Kidney (tissue), 14 donors: ENCODE results near the gene KLRF2. TPM values are rescaled to one million over a fixed set of nuclear protein-coding genes. Genes with fewer than 3 reads are reported as not detected.

Source experiments
- DNase-seq, 5 donors: peaks; one replicate each; pipeline ENCODE4 v3.0.0-alpha.2; 2013 to 2020
- FAIRE-seq: peaks from 2 replicates; lab custom pipeline; 2012; peaks lifted over from hg19 to GRCh38; lab: Jason Lieb, UNC
- H3K27ac ChIP-seq, 2 donors: one replicate each; pipeline ENCODE4 v1.7.0; 2013; ENCODE audit warnings: low read depth in 2 of 2, low read length in 2 of 2, inconsistent platforms in 1 of 2
- H3K27me3 ChIP-seq: one replicate; pipeline ENCODE4 v1.7.1; 2013; ENCODE audit warnings: low read length, inconsistent platforms; ENCODE audit not compliant: control insufficient read depth, insufficient read depth
- H3K36me3 ChIP-seq, 3 donors: one replicate each; pipeline versions ENCODE4 v1.7.0 to v1.7.1; 2013; ENCODE audit warnings: low read length in 3 of 3, control low read depth in 1 of 3, inconsistent platforms in 1 of 3; ENCODE audit not compliant: insufficient read depth in 3 of 3, control insufficient read depth in 2 of 3
- H3K4me1 ChIP-seq, 3 donors: one replicate each; pipeline versions ENCODE4 v1.7.0 to v1.7.1; 2013; ENCODE audit warnings: low read length in 3 of 3, inconsistent platforms in 1 of 3, low read depth in 1 of 3; ENCODE audit not compliant: control insufficient read depth in 2 of 3, insufficient read depth in 2 of 3
- H3K4me3 ChIP-seq, 3 donors: one replicate each; pipeline versions ENCODE4 v1.7.0 to v1.8.1; 2013; ENCODE audit warnings: low read length in 3 of 3, control low read depth in 1 of 3, inconsistent platforms in 1 of 3
- H3K9ac ChIP-seq, 3 donors: one replicate each; pipeline versions ENCODE4 v1.7.0 to v1.7.1; 2013; ENCODE audit warnings: low read length in 3 of 3, control low read depth in 1 of 3, inconsistent platforms in 1 of 3
- H3K9me3 ChIP-seq, 3 donors: one replicate each; pipeline versions ENCODE4 v1.7.0 to v1.7.1; 2013; ENCODE audit warnings: low read length in 3 of 3, control low read depth in 1 of 3, inconsistent platforms in 1 of 3; ENCODE audit not compliant: control insufficient read depth in 2 of 3, insufficient read depth in 1 of 3
- intact Hi-C: fragments of 100-400 bp; cut with DNase I; formaldehyde crosslinking; loops from one replicate; pipeline ENCODE4 v1.11.1; 2022
- polyA plus RNA-seq: library from polyadenylated mRNA; stranded (reverse); fragments of 350-450 nt; fragmentation: Illumina TruSeq; extraction: RNeasy Lipid Tissue Mini Kit (QIAGEN cat#74804); gene quantifications from one replicate; pipeline ENCODE4 v1.2.3, GENCODE V29; 2014; ENCODE audit warnings: low read depth, low replicate concordance; ENCODE audit not compliant: insufficient read depth
- total RNA-seq: library from RNA; stranded (reverse); fragmentation: NEBNext Ultra II Directional; extraction: Animal tissue kit (Norgen Biotek cat#: 25700); gene quantifications from one replicate; pipeline ENCODE4 v1.2.1, GENCODE V29; 2021
- TF ChIP-seq, protein P1 (sequence below): IDR thresholded peaks from 3 replicates; pipeline ENCODE4 v1.5.1; 2012; ENCODE audit warnings: mild to moderate bottlenecking, moderate library complexity, borderline replicate concordance; ENCODE audit not compliant: insufficient read depth; ENCODE audit errors: extremely low read depth
- donor health status: control.
- donor health status: control.
- donor health status: control.
- donor health status: control.
- donor health status: control.
- donor health status: DM: yes; HTN: yes; CAD: no.
- donor health status: Normal renal cell carcinoma (clear cell type).

KLRF2 gene
- total and polyA plus RNA-seq, 2 donors from 2014 or later: not detected

DNA sequence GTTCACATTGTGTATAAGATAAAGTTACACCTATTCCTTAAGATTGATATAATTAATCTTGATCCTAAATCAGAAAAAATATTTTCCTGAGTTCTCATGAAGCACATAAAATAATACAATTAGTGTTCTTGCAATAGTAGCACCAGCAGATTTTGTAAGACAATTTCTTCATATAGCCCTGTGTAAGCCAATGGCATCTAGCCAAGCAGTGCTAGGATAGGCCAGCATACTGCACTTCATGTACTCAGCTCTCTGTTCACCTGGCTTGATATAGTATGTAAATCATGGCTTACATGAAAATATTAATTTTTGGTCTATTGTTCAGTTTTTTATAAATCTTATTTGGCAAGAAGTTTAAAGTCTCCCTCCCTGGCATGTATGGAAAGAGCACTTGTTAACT, 1.9 kb downstream of the KLRF2 start:
- H3K27me3 ChIP-seq: no peaks in the 10 kb centered on the region
- no peaks in the 10 kb centered on the region for H3K4me1 ChIP-seq
- intact Hi-C loops: no loop called here
- FAIRE-seq (no peak), DNase-seq (no peak)
- no peak overlapping the region for H3K4me3 ChIP-seq
- H3K9me3 ChIP-seq: no peaks in the 10 kb centered on the region
- TF ChIP-seq, protein P1, sequence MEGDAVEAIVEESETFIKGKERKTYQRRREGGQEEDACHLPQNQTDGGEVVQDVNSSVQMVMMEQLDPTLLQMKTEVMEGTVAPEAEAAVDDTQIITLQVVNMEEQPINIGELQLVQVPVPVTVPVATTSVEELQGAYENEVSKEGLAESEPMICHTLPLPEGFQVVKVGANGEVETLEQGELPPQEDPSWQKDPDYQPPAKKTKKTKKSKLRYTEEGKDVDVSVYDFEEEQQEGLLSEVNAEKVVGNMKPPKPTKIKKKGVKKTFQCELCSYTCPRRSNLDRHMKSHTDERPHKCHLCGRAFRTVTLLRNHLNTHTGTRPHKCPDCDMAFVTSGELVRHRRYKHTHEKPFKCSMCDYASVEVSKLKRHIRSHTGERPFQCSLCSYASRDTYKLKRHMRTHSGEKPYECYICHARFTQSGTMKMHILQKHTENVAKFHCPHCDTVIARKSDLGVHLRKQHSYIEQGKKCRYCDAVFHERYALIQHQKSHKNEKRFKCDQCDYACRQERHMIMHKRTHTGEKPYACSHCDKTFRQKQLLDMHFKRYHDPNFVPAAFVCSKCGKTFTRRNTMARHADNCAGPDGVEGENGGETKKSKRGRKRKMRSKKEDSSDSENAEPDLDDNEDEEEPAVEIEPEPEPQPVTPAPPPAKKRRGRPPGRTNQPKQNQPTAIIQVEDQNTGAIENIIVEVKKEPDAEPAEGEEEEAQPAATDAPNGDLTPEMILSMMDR: no peak
- no peaks in the 10 kb centered on the region for H3K36me3 ChIP-seq
- no peak overlapping the region for H3K27ac ChIP-seq
- H3K9ac ChIP-seq: no peak overlapping the region

DNA sequence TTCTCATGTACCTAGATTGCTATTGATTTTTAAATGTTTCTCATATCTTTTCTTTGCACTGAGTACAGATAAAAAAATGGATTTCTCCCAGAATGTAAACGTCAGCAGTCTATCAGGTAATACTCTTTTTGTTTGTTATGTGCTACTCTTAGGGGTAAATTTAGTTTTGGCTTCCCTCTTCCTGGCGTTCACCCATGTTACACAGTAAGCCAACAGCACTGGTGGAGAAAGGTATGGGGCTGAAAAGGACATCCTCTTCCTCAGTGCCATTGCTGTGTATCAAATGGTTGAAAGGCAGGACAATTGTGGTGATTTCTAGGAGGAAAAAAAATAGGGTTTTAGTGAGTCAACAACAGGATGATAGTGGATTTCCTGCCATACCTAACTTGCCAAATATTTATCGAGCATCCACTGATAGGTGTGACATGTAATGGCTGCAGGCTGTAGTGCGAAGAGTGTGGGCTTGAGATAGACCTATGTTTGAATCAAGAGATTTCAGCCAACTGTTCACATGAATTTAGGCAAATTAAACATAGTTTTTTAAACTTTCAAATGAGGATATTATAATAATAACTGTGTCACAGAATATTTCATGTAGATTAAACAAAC, 7.5 kb downstream of the KLRF2 start:
- no peaks in the 10 kb centered on the region for H3K4me1 ChIP-seq
- intact Hi-C loops: no loop called here
- DNase-seq (no peak), FAIRE-seq (no peak)
- H3K27me3 ChIP-seq: no peaks in the 10 kb centered on the region
- no peak overlapping the region for H3K27ac ChIP-seq
- TF ChIP-seq, protein P1: no peak
- no peaks in the 10 kb centered on the region for H3K36me3 ChIP-seq
- H3K9me3 ChIP-seq: no peaks in the 10 kb centered on the region
- no peak overlapping the region for H3K4me3 ChIP-seq
- no peak overlapping the region for H3K9ac ChIP-seq

- DNase-seq (no peak), FAIRE-seq (no peak)
- no peaks in the 10 kb centered on the region for H3K9me3 ChIP-seq
- no peak overlapping the region for H3K4me3 ChIP-seq
- TF ChIP-seq, protein P1: no peak
- intact Hi-C loops: no loop called here
- no peak overlapping the region for H3K27ac ChIP-seq
- H3K9ac ChIP-seq: no peak overlapping the region
- H3K27me3 ChIP-seq: no peaks in the 10 kb centered on the region
- no peaks in the 10 kb centered on the region for H3K4me1 ChIP-seq
- H3K36me3 ChIP-seq: no peaks in the 10 kb centered on the region
Measured at GRCh38 chr12:9895215-9895971, 14.1 kb downstream of the KLRF2 start.
